LNCAP (cell line): ENCODE measurements around the gene ARHGEF10L.

Experiments used
- CTCF ChIP-seq: fragments of 450-650 bp; IDR thresholded peaks from 2 replicates; pipeline ENCODE4 v1.5.1; 2017; ENCODE audit warnings: mild to moderate bottlenecking

ARHGEF10L gene

GRCh38 chr1:17642943-17643342 is 103.4 kb downstream of the ARHGEF10L start:
- no peak for TF ChIP-seq CTCF

GRCh38 chr1:17643861-17644703 is 104.6 kb downstream of the ARHGEF10L start:
- TF ChIP-seq CTCF: no peak

DNA sequence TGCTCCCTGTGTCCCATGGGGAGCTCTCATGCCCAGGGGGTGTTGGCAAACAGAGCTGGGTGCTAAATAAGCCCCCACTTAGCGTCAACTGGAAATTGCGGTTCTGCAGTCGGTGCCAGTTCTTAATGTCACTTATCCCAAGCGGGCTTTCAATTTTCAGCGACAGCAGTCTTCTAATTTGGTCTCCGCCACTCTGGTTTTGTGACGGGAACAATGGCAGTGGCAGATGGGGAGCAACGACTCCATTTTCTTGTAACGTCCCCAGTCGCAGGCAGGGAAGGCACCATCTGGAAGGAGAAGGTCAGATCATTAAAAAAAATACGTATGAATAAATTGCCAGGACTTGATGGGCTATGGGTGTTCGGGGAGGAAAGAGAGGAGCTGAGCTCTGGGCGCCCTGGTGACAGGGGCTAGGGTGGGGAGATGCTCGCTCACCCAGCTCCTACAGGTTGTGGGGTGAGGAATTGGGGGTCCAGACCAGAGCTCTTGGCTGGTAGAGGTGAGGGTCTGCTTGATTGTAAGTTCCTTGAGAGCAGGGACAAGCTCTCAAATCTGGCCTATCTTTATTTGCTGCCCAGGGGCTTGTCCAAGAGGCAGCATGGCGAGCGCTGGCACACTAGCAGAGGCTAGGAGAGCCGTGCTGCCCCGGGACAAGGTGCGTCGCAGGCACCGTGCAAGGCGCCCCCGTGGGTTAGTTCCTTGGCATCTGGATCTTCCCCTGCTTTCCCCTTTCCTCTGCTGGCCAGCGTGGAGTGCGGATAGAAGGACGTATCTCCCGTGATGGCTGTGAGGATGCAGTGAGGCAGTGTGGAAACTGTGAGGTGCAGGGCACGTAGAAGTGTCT is 105.8 kb downstream of the ARHGEF10L start:
- no peak for TF ChIP-seq CTCF

GRCh38 chr1:17646444-17647280 is 107.2 kb downstream of the ARHGEF10L start:
- no peak for TF ChIP-seq CTCF

GRCh38 chr1:17648457-17649145 is 109.1 kb downstream of the ARHGEF10L start:
- TF ChIP-seq CTCF: no peak

DNA sequence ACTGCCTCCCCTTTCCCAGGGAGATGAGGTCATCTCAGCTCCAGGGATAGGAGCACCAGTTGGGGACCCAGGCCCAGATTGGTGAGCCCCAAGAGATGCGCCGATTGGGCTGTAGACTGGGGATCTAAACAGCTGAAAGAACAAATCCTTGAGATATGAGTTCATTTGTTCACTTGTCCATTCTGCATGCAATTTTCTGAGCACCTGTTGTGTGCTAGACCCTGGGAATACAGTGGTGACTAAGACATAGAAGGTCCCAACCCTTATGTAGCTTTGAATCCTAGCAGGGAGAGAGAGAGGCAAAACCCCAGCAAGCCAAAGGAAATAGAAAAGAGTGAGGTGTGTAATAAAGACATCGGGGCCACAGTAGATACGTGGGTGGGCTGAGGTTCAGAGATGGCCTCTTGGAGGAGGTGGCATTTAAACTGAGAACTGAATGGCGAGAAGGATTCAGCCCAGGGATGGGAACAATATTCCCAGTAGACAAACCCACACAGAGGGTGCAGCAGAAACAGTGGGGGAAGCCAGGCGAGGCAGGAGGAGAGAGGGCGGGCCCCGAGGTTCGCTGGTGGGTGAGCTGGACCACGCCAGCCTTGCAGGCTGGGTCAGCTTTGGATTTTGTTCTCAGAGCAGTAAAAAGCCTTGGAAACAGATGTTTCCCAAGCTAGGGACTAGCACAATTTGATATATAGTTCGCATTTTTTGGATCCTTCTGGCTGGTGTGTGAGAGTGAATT is 110.0 kb downstream of the ARHGEF10L start:
- TF ChIP-seq CTCF: no peak
